ENCODE results near the gene CCDC158. TPM values are rescaled to one million over a fixed set of nuclear protein-coding genes. Genes with fewer than 3 reads are reported as not detected.

Gene CCDC158
- total and polyA plus RNA-seq, 2 of the 4 experiments (the other 2 are of a cell fraction): not detected

- Histone ChIP-seq H2AFZ (replicated peaks; ENCODE audit: low read length, poor library complexity) (no peak overlapping the region), H2BK15ac (ENCODE audit: low read depth, low read length) (no peak overlapping the region), H3K27ac (ENCODE audit: insufficient read depth, low read length) (no peak overlapping the region), H3K4me2 (ENCODE audit: low read depth, low read length) (no peak overlapping the region), H3K27me3 (ENCODE audit: control insufficient read depth, insufficient read depth, low read length) (peaks cover 4% of the 10 kb centered on the region), H3K4ac (ENCODE audit: low read depth, low read length) (no peak overlapping the region), H3K18ac (ENCODE audit: low read depth, low read length) (no peak overlapping the region), H2BK120ac (ENCODE audit: low read depth, low read length) (no peak overlapping the region), H2BK20ac (ENCODE audit: low read depth, low read length) (no peak overlapping the region), H3K9me1 (ENCODE audit: insufficient read depth, low read length) (no peaks in the 10 kb centered on the region; the same call in 1 of the 2 replicates), H3K9me3 (ENCODE audit: control insufficient read depth, insufficient read depth, low read length) (peaks cover 9% of the 10 kb centered on the region), H4K5ac (ENCODE audit: low read depth, low read length) (no peak overlapping the region), H3K4me1 (ENCODE audit: control insufficient read depth, insufficient read depth, low read length) (peaks cover 4% of the 10 kb centered on the region; the same call in 1 of the 2 replicates), H3K56ac (ENCODE audit: extremely low read depth, insufficient read depth, low read length) (no peak overlapping the region), H2AK5ac (ENCODE audit: low read depth, low read length) (no peak overlapping the region), H3K4me3 (ENCODE audit: insufficient read depth, low read depth, low read length) (no peak overlapping the region), H4K20me1 (ENCODE audit: insufficient read depth, low read length) (no peaks in the 10 kb centered on the region), H3K23ac (ENCODE audit: low read depth, low read length) (no peak overlapping the region), H2BK5ac (ENCODE audit: low read depth, low read length, poor library complexity, severe bottlenecking) (no peak overlapping the region), H4K91ac (ENCODE audit: insufficient read depth, low read depth, low read length) (no peak overlapping the region), H3K14ac (replicated peaks; ENCODE audit: low read depth, low read length) (no peak overlapping the region), H3K36me3 (ENCODE audit: control insufficient read depth, insufficient read depth, low read length) (no peaks in the 10 kb centered on the region), H2AK9ac (replicated peaks; ENCODE audit: low read depth, low read length, poor library complexity) (no peak overlapping the region), H3K79me1 (ENCODE audit: low read depth in 1 of 2, low read length in 2 of 2) (no peaks in the 10 kb centered on the region), H4K8ac (ENCODE audit: low read depth in 2 of 2, low read length in 2 of 2) (no peak overlapping the region), H3K9ac (ENCODE audit: low read depth, low read length) (no peak overlapping the region)
- ATAC-seq (ENCODE audit: low read depth) (no peak), DNase-seq (no peak)
- dilution Hi-C loops (cut with HindIII; ENCODE audit: low sequenced_read_pairs, unreplicated experiment) (no loop called here), intact Hi-C loops (cut with micrococcal nuclease) (no loop called here), in situ Hi-C loops (cut with MboI; ENCODE audit: low sequenced_read_pairs) (no loop called here)
- TF ChIP-seq SMC3 (IDR thresholded peaks at IDR 0.05; ENCODE audit: low read depth, low read length) (no peak), RCOR1 (IDR thresholded peaks at IDR 0.05; ENCODE audit: insufficient replicate concordance, low read length) (no peak), MXI1 (IDR thresholded peaks at IDR 0.05; ENCODE audit: borderline replicate concordance, low read depth, low read length) (no peak), CHD1 (IDR thresholded peaks at IDR 0.05; ENCODE audit: low read depth, low read length) (no peak), BHLHE40 (IDR thresholded peaks at IDR 0.05; ENCODE audit: low read depth, low read length) (no peak), POLR2A (IDR thresholded peaks at IDR 0.05; ENCODE audit: low read depth, low read length) (no peak)
- TF ChIP-seq, protein P1, sequence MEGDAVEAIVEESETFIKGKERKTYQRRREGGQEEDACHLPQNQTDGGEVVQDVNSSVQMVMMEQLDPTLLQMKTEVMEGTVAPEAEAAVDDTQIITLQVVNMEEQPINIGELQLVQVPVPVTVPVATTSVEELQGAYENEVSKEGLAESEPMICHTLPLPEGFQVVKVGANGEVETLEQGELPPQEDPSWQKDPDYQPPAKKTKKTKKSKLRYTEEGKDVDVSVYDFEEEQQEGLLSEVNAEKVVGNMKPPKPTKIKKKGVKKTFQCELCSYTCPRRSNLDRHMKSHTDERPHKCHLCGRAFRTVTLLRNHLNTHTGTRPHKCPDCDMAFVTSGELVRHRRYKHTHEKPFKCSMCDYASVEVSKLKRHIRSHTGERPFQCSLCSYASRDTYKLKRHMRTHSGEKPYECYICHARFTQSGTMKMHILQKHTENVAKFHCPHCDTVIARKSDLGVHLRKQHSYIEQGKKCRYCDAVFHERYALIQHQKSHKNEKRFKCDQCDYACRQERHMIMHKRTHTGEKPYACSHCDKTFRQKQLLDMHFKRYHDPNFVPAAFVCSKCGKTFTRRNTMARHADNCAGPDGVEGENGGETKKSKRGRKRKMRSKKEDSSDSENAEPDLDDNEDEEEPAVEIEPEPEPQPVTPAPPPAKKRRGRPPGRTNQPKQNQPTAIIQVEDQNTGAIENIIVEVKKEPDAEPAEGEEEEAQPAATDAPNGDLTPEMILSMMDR (conservative IDR thresholded peaks at IDR 0.05; ENCODE audit: low read depth, low read length): no peak
- TF ChIP-seq, protein P2, sequence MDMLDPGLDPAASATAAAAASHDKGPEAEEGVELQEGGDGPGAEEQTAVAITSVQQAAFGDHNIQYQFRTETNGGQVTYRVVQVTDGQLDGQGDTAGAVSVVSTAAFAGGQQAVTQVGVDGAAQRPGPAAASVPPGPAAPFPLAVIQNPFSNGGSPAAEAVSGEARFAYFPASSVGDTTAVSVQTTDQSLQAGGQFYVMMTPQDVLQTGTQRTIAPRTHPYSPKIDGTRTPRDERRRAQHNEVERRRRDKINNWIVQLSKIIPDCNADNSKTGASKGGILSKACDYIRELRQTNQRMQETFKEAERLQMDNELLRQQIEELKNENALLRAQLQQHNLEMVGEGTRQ (IDR thresholded peaks at IDR 0.05; ENCODE audit: low read depth, low read length): no peak
- TF ChIP-seq, protein P3, sequence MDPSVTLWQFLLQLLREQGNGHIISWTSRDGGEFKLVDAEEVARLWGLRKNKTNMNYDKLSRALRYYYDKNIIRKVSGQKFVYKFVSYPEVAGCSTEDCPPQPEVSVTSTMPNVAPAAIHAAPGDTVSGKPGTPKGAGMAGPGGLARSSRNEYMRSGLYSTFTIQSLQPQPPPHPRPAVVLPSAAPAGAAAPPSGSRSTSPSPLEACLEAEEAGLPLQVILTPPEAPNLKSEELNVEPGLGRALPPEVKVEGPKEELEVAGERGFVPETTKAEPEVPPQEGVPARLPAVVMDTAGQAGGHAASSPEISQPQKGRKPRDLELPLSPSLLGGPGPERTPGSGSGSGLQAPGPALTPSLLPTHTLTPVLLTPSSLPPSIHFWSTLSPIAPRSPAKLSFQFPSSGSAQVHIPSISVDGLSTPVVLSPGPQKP (IDR thresholded peaks at IDR 0.05; ENCODE audit: borderline replicate concordance, low read depth, low read length): no peak
- BruUV-seq (replicated peaks): no TSS peak
- ChIA-PET POLR2A (ENCODE audit: unreplicated experiment) (no interaction called here), CTCF (no interaction called here)
Observed at GRCh38 chr4:76298227-76298626, 122.7 kb downstream of the CCDC158 start.
